Neural progenitor cell (in vitro differentiated cells): ENCODE measurements around the gene ZNF516. TPM values are rescaled to one million over a fixed set of nuclear protein-coding genes. Genes with fewer than 3 reads are reported as not detected.

Experiments
- DNase-seq: peaks from one replicate; pipeline ENCODE4 v3.0.0-alpha.2; 2016; ENCODE audit warnings: low spot score
- H2AFZ ChIP-seq: fragments of 200-600 bp; sonication (generic); replicated peaks from 2 replicates; pipeline ENCODE4 v1.6.1; 2016; ENCODE audit warnings: antibody characterized with exemption
- H3F3A ChIP-seq: fragments of 200-600 bp; sonication (generic); 2 replicates; pipeline ENCODE4 v1.6.1; 2016; ENCODE audit warnings: antibody characterized with exemption, low read depth
- H3K27ac ChIP-seq: fragments of 200-600 bp; sonication (generic); 2 replicates; pipeline ENCODE4 v1.5.1; 2016; ENCODE audit warnings: mild to moderate bottlenecking
- H3K27me3 ChIP-seq: fragments of 200-600 bp; sonication (generic); 2 replicates; pipeline ENCODE4 v1.6.1; 2016; ENCODE audit warnings: mild to moderate bottlenecking, moderate library complexity
- H3K36me3 ChIP-seq: fragments of 200-600 bp; sonication (generic); 2 replicates; pipeline ENCODE4 v1.5.1; 2016
- H3K4me1 ChIP-seq: fragments of 200-600 bp; sonication (generic); 2 replicates; pipeline ENCODE4 v1.6.1; 2016; ENCODE audit warnings: mixed run types
- H3K4me2 ChIP-seq: fragments of 200-600 bp; sonication (generic); 2 replicates; pipeline ENCODE4 v1.6.1; 2016
- H3K4me3 ChIP-seq: fragments of 200-600 bp; sonication (generic); 2 replicates; pipeline ENCODE4 v1.5.1; 2016
- H3K79me2 ChIP-seq: fragments of 200-600 bp; sonication (generic); 2 replicates; pipeline ENCODE4 v1.6.1; 2016; ENCODE audit warnings: low read depth
- H3K9ac ChIP-seq: fragments of 200-600 bp; sonication (generic); 2 replicates; pipeline ENCODE4 v1.6.1; 2016
- H3K9me3 ChIP-seq: fragments of 200-600 bp; sonication (generic); 2 replicates; pipeline ENCODE4 v1.5.1; 2016; ENCODE audit warnings: low read depth
- H4K20me1 ChIP-seq: fragments of 200-600 bp; sonication (generic); 2 replicates; pipeline ENCODE4 v1.6.1; 2016; ENCODE audit warnings: low read depth
- H3K27ac Mint-ChIP-seq: 3 replicates; pipeline ENCODE4 v1.8.0; 2021; ENCODE audit warnings: mixed read lengths
- H3K27me3 Mint-ChIP-seq: 2 replicates; pipeline ENCODE4 v1.8.0; 2022; ENCODE audit warnings: low read depth, mild to moderate bottlenecking, inconsistent platforms, moderate library complexity, mixed read lengths; ENCODE audit not compliant: insufficient read depth
- H3K36me3 Mint-ChIP-seq: 3 replicates; pipeline ENCODE4 v1.8.0; 2021; ENCODE audit warnings: mixed read lengths
- H3K4me1 Mint-ChIP-seq: 3 replicates; pipeline ENCODE4 v1.8.0; 2021; ENCODE audit warnings: mixed read lengths
- H3K4me3 Mint-ChIP-seq: 3 replicates; pipeline ENCODE4 v1.8.0; 2021; ENCODE audit warnings: mild to moderate bottlenecking, moderate library complexity, mixed read lengths
- H3K9me3 Mint-ChIP-seq: 3 replicates; pipeline ENCODE4 v1.8.0; 2020; ENCODE audit warnings: mixed read lengths
- EZH2 ChIP-seq: fragments of 200-600 bp; sonication (generic); IDR thresholded peaks from 2 replicates; pipeline ENCODE4 v1.6.1; 2017; ENCODE audit warnings: antibody characterized with exemption, mild to moderate bottlenecking, moderate library complexity
- EZH2phosphoT487 ChIP-seq: fragments of 200-600 bp; sonication (generic); IDR thresholded peaks from 2 replicates; pipeline ENCODE4 v1.6.1; 2017; ENCODE audit warnings: antibody characterized with exemption
- total RNA-seq: library from RNA; depleted of rRNA; stranded (reverse); fragments of >200 nt; gene quantifications from 2 replicates; pipeline ENCODE4 v1.2.3, GENCODE V29; 2015; ENCODE audit warnings: low replicate concordance
- TF ChIP-seq, protein P1 (sequence below): fragments of 200-600 bp; sonication (generic); IDR thresholded peaks from 2 replicates; pipeline ENCODE4 v1.5.1; 2017; ENCODE audit warnings: antibody characterized with exemption, mild to moderate bottlenecking

Gene ZNF516
- total RNA-seq, 1 donor from 2014 or later: 45.5 TPM

DNA sequence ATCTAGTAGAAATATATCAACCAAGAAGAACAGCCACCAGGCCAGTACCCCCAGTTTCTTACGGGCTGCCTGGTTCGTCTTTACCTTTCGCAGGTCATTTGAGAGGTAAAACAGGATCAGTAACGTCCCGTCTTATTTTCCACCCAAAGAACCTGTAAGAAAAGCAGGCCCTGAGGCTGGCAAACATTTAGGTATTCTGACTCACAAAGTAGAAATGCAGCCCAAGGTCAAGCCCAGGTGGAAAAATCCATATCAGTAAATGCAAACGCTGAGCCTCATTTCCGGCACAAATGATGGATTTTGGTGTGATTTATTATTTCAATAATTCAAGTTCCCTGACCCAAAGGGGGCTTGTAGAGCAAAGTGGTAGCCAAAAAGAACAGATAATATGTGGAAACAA lies 171.2 kb downstream of the ZNF516 start:
- no peak overlapping the region for H2AFZ ChIP-seq
- DNase-seq: no peak
- H3K4me3 Mint-ChIP-seq: no peak overlapping the region

GRCh38 chr18:76322686-76323085 lies 172.4 kb downstream of the ZNF516 start:
- Histone ChIP-seq H3K9ac (no peak overlapping the region), H3F3A (no peaks in the 10 kb centered on the region), H3K27ac (no peak overlapping the region), H4K20me1 (no peaks in the 10 kb centered on the region), H3K79me2 (no peaks in the 10 kb centered on the region), H2AFZ (no peak overlapping the region), H3K4me2 (no peak overlapping the region), H3K4me3 (no peak overlapping the region), H3K36me3 (no peaks in the 10 kb centered on the region), H3K4me1 (no peaks in the 10 kb centered on the region), H3K9me3 (no peaks in the 10 kb centered on the region), H3K27me3 (no peaks in the 10 kb centered on the region)
- Mint-ChIP-seq H3K4me3 (no peak overlapping the region), H3K27me3 (no peaks in the 10 kb centered on the region), H3K4me1 (no peaks in the 10 kb centered on the region), H3K36me3 (no peaks in the 10 kb centered on the region), H3K27ac (no peak overlapping the region), H3K9me3 (no peaks in the 10 kb centered on the region)
- no peak for DNase-seq
- TF ChIP-seq EZH2phosphoT487 (no peak), EZH2 (no peak)
- TF ChIP-seq, protein P1, sequence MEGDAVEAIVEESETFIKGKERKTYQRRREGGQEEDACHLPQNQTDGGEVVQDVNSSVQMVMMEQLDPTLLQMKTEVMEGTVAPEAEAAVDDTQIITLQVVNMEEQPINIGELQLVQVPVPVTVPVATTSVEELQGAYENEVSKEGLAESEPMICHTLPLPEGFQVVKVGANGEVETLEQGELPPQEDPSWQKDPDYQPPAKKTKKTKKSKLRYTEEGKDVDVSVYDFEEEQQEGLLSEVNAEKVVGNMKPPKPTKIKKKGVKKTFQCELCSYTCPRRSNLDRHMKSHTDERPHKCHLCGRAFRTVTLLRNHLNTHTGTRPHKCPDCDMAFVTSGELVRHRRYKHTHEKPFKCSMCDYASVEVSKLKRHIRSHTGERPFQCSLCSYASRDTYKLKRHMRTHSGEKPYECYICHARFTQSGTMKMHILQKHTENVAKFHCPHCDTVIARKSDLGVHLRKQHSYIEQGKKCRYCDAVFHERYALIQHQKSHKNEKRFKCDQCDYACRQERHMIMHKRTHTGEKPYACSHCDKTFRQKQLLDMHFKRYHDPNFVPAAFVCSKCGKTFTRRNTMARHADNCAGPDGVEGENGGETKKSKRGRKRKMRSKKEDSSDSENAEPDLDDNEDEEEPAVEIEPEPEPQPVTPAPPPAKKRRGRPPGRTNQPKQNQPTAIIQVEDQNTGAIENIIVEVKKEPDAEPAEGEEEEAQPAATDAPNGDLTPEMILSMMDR: no peak

More for the DNA sequence above, 171.2 kb downstream of the ZNF516 start:
- Histone ChIP-seq H3K4me1 (no peaks in the 10 kb centered on the region), H3K9me3 (no peaks in the 10 kb centered on the region), H3K4me3 (no peak overlapping the region), H3K36me3 (no peaks in the 10 kb centered on the region), H3K79me2 (no peaks in the 10 kb centered on the region), H3F3A (no peaks in the 10 kb centered on the region), H4K20me1 (no peaks in the 10 kb centered on the region), H3K27me3 (no peaks in the 10 kb centered on the region), H3K9ac (no peak overlapping the region), H3K27ac (no peak overlapping the region), H3K4me2 (no peak overlapping the region)
- no peak overlapping the region for H3K27ac Mint-ChIP-seq
- no peaks in the 10 kb centered on the region for H3K4me1 Mint-ChIP-seq
- peaks cover 2% of the 10 kb centered on the region for H3K9me3 Mint-ChIP-seq
- no peaks in the 10 kb centered on the region for H3K36me3 Mint-ChIP-seq
- no peaks in the 10 kb centered on the region for H3K27me3 Mint-ChIP-seq
- TF ChIP-seq EZH2: no peak
- TF ChIP-seq EZH2phosphoT487: no peak

- TF ChIP-seq, protein P1: no peak
- no peak for TF ChIP-seq EZH2
- TF ChIP-seq EZH2phosphoT487: no peak
- Histone ChIP-seq H3K4me2 (no peak overlapping the region), H2AFZ (no peak overlapping the region), H3K9me3 (no peaks in the 10 kb centered on the region), H3K27me3 (no peaks in the 10 kb centered on the region), H3K4me1 (no peaks in the 10 kb centered on the region), H4K20me1 (no peaks in the 10 kb centered on the region), H3K4me3 (no peak overlapping the region), H3K79me2 (no peaks in the 10 kb centered on the region), H3K9ac (no peak overlapping the region), H3K27ac (no peak overlapping the region), H3F3A (no peaks in the 10 kb centered on the region), H3K36me3 (no peaks in the 10 kb centered on the region)
- Mint-ChIP-seq H3K36me3 (no peaks in the 10 kb centered on the region), H3K4me3 (no peak overlapping the region), H3K27me3 (no peaks in the 10 kb centered on the region), H3K9me3 (no peaks in the 10 kb centered on the region), H3K4me1 (no peaks in the 10 kb centered on the region), H3K27ac (no peak overlapping the region)
- DNase-seq: no peak
Measured at GRCh38 chr18:76319366-76319765, 175.7 kb downstream of the ZNF516 start.

- Histone ChIP-seq H3K9me3 (no peaks in the 10 kb centered on the region), H3K79me2 (no peaks in the 10 kb centered on the region), H3K4me3 (no peak overlapping the region), H3K27me3 (no peaks in the 10 kb centered on the region), H3K27ac (no peak overlapping the region), H2AFZ (no peak overlapping the region), H3K9ac (no peak overlapping the region), H3K4me2 (no peak overlapping the region), H3K4me1 (no peaks in the 10 kb centered on the region), H3F3A (no peaks in the 10 kb centered on the region), H3K36me3 (no peaks in the 10 kb centered on the region), H4K20me1 (no peaks in the 10 kb centered on the region)
- Mint-ChIP-seq H3K9me3 (no peaks in the 10 kb centered on the region), H3K27me3 (no peaks in the 10 kb centered on the region), H3K27ac (no peak overlapping the region), H3K4me3 (no peak overlapping the region), H3K36me3 (no peaks in the 10 kb centered on the region), H3K4me1 (no peaks in the 10 kb centered on the region)
- DNase-seq: no peak
- TF ChIP-seq EZH2 (no peak), EZH2phosphoT487 (no peak)
- TF ChIP-seq, protein P1: no peak
Measured at GRCh38 chr18:76318607-76319006, 176.4 kb downstream of the ZNF516 start.
